Embryonic facial prominence (tissue), 1 donor: ENCODE measurements around the gene CREG1.
A peak's percentile ranks its signal among the peaks of the same experiment; 100 is the strongest.
"Not testable (repeated sequence)": the region's sequence is repeated elsewhere in the genome, so short reads cannot be mapped to it uniquely, and the experiment has no call there.

Experiments used
- DNase-seq: peaks from one replicate; pipeline ENCODE4 v3.0.0-alpha.2; 2016; ENCODE audit errors: extremely low spot score

CREG1 gene

GRCh38 chr1:167564612-167565270, 11.2 kb upstream of the CREG1 start:
- no peak for DNase-seq

GRCh38 chr1:167563579-167564246, 10.2 kb upstream of the CREG1 start:
- DNase-seq, result no peak

- no peak for DNase-seq
Measured at GRCh38 chr1:167562702-167563101, 9.1 kb upstream of the CREG1 start.

GRCh38 chr1:167561753-167562152, 8.2 kb upstream of the CREG1 start:
- DNase-seq, result no peak

- DNase-seq, result no peak
Measured at GRCh38 chr1:167555971-167556714, 2.6 kb upstream of the CREG1 start.

GRCh38 chr1:167555072-167555471, 1.5 kb upstream of the CREG1 start:
- DNase-seq, result not testable (repeated sequence)

GRCh38 chr1:167554028-167554779, 642 bp upstream of the CREG1 start:
- no peak for DNase-seq

- no peak for DNase-seq
Measured at GRCh38 chr1:167551362-167551761, 2.2 kb downstream of the CREG1 start.

- no peak for DNase-seq
Measured at GRCh38 chr1:167548059-167548932, 5.3 kb downstream of the CREG1 start.

GRCh38 chr1:167546935-167547334, 6.6 kb downstream of the CREG1 start:
- no peak for DNase-seq

- no peak for DNase-seq
Measured at GRCh38 chr1:167545349-167545748, 8.2 kb downstream of the CREG1 start.

GRCh38 chr1:167544447-167545093, 9.0 kb downstream of the CREG1 start:
- no peak for DNase-seq

- no peak for DNase-seq
Measured at GRCh38 chr1:167543199-167543990, 10.2 kb downstream of the CREG1 start.

- no peak for DNase-seq
Measured at GRCh38 chr1:167542109-167543032, 11.2 kb downstream of the CREG1 start.

- no peak for DNase-seq
Measured at GRCh38 chr1:167541610-167542009, 12.0 kb downstream of the CREG1 start.

- DNase-seq, result no peak
Measured at GRCh38 chr1:167541003-167541402, 12.6 kb downstream of the CREG1 start.

GRCh38 chr1:167538657-167539056, 14.9 kb downstream of the CREG1 start:
- no peak for DNase-seq

GRCh38 chr1:167533851-167534300, 19.7 kb downstream of the CREG1 start:
- peak; percentile 54 for DNase-seq
